Smooth muscle cell (in vitro differentiated cells): ENCODE results near the gene TAS1R3. TPM values are rescaled to one million over a fixed set of nuclear protein-coding genes. Genes with fewer than 3 reads are reported as not detected.
"Not testable (repeated sequence)": the region's sequence is repeated elsewhere in the genome, so short reads cannot be mapped to it uniquely, and the experiment has no call there.

Source experiments
- DNase-seq: peaks from one replicate; lab custom pipeline; 2025; ENCODE audit not compliant: unreplicated experiment; lab: John Stamatoyannopoulos, UW
- H2AFZ ChIP-seq: fragments of 200-600 bp; sonication (generic); 2 replicates; pipeline ENCODE4 v1.6.0; 2016; ENCODE audit warnings: antibody characterized with exemption, low read depth, mild to moderate bottlenecking
- H3F3A ChIP-seq: fragments of 200-600 bp; sonication (generic); 2 replicates; pipeline ENCODE4 v1.6.0; 2017; ENCODE audit warnings: antibody characterized with exemption, low read depth
- H3K27ac ChIP-seq: fragments of 200-600 bp; sonication (generic); 2 replicates; pipeline ENCODE4 v1.5.1; 2016; ENCODE audit warnings: low read depth, mild to moderate bottlenecking
- H3K27me3 ChIP-seq: fragments of 200-600 bp; sonication (generic); 2 replicates; pipeline ENCODE4 v1.6.1; 2016; ENCODE audit warnings: low read depth, mild to moderate bottlenecking
- H3K36me3 ChIP-seq: fragments of 200-600 bp; sonication (generic); 2 replicates; pipeline ENCODE4 v1.5.1; 2016; ENCODE audit warnings: low read depth
- H3K4me1 ChIP-seq: fragments of 200-600 bp; sonication (generic); 2 replicates; pipeline ENCODE4 v1.5.1; 2016; ENCODE audit warnings: low read depth
- H3K4me2 ChIP-seq: fragments of 200-600 bp; sonication (generic); 2 replicates; pipeline ENCODE4 v1.6.0; 2016; ENCODE audit warnings: mild to moderate bottlenecking
- H3K4me3 ChIP-seq: fragments of 200-600 bp; sonication (generic); 2 replicates; pipeline ENCODE4 v1.5.1; 2016; ENCODE audit warnings: mild to moderate bottlenecking
- H3K79me2 ChIP-seq: fragments of 200-600 bp; sonication (generic); 2 replicates; pipeline ENCODE4 v1.6.0; 2016; ENCODE audit warnings: low read depth, mild to moderate bottlenecking
- H3K9ac ChIP-seq: fragments of 200-600 bp; sonication (generic); 2 replicates; pipeline ENCODE4 v1.6.0; 2016; ENCODE audit warnings: low read depth
- H3K9me3 ChIP-seq: fragments of 200-600 bp; sonication (generic); replicated peaks from 2 replicates; pipeline ENCODE4 v1.5.1; 2016; ENCODE audit warnings: low read depth
- H4K20me1 ChIP-seq: fragments of 200-600 bp; sonication (generic); 2 replicates; pipeline ENCODE4 v1.6.0; 2016; ENCODE audit warnings: low read depth
- CTCF ChIP-seq: fragments of 200-600 bp; sonication (generic); IDR thresholded peaks from 2 replicates; pipeline ENCODE4 v1.5.1; 2017; ENCODE audit warnings: borderline replicate concordance, mild to moderate bottlenecking, antibody characterized with exemption; ENCODE audit not compliant: insufficient read depth, poor library complexity, severe bottlenecking
- WGBS: methylation state at CpG from one replicate; pipeline ENCODE4 v1.1.7; 2016; ENCODE audit warnings: low lambda C conversion rate; 5-methylcytosine and 5-hydroxymethylcytosine counted together
- polyA plus RNA-seq: library from polyadenylated mRNA; unstranded; fragments of >200 nt; fragmentation: Nextera tagmentation; extraction: Ambion mirVana; gene quantifications from 2 replicates; pipeline ENCODE4 v1.2.1, GENCODE V29; 2016
- total RNA-seq: library from RNA; depleted of rRNA; stranded (reverse); fragments of >200 nt; gene quantifications from 2 replicates; pipeline ENCODE4 v1.2.3, GENCODE V29; 2014

TAS1R3 gene
- total and polyA plus RNA-seq, 2 experiments from 2014 or later = 0.18 to 0.39 TPM

GRCh38 chr1:1314237-1314586 lies 16.9 kb upstream of the TAS1R3 start:
- no peak for DNase-seq
- Histone ChIP-seq H3K4me2 (no peak overlapping the region), H4K20me1 (peaks cover 83% of the 10 kb centered on the region), H3K9me3 (no peaks in the 10 kb centered on the region), H3K27me3 (no peaks in the 10 kb centered on the region), H3K79me2 (peaks cover 26% of the 10 kb centered on the region), H3K27ac (no peak overlapping the region), H3K9ac (no peak overlapping the region), H3F3A (peaks cover 4% of the 10 kb centered on the region), H2AFZ (no peak overlapping the region), H3K36me3 (no peaks in the 10 kb centered on the region), H3K4me3 (no peak overlapping the region), H3K4me1 (peaks cover 6% of the 10 kb centered on the region)
- no peak for TF ChIP-seq CTCF
- 96% methylated on average over 15 of the region's 15 CpGs for WGBS

- Histone ChIP-seq H3F3A (peaks cover 4% of the 10 kb centered on the region), H4K20me1 (peaks cover 83% of the 10 kb centered on the region), H3K27ac (no peak overlapping the region), H3K36me3 (no peaks in the 10 kb centered on the region), H3K79me2 (peaks cover 22% of the 10 kb centered on the region), H3K9me3 (no peaks in the 10 kb centered on the region), H3K4me1 (peaks cover under 1% of the 10 kb centered on the region), H3K27me3 (no peaks in the 10 kb centered on the region), H2AFZ (no peak overlapping the region), H3K9ac (no peak overlapping the region), H3K4me2 (no peak overlapping the region), H3K4me3 (no peak overlapping the region)
- WGBS = 98% methylated on average over 23 of the region's 23 CpGs
- no peak for TF ChIP-seq CTCF
- no peak for DNase-seq
Observed at GRCh38 chr1:1314678-1315335, 16.3 kb upstream of the TAS1R3 start.

- no peak for TF ChIP-seq CTCF
- Histone ChIP-seq H3K4me3 (no peak overlapping the region), H3K4me1 (no peaks in the 10 kb centered on the region), H3K36me3 (no peaks in the 10 kb centered on the region), H4K20me1 (peaks cover 83% of the 10 kb centered on the region), H2AFZ (no peak overlapping the region), H3K27ac (no peak overlapping the region), H3K4me2 (no peak overlapping the region), H3K27me3 (no peaks in the 10 kb centered on the region), H3K9me3 (no peaks in the 10 kb centered on the region), H3K9ac (no peak overlapping the region), H3F3A (no peaks in the 10 kb centered on the region), H3K79me2 (peaks cover 26% of the 10 kb centered on the region)
- DNase-seq = no peak
- 52% methylated on average over 16 of the region's 26 CpGs for WGBS
Observed at GRCh38 chr1:1315435-1315954, 15.6 kb upstream of the TAS1R3 start.

- not testable (repeated sequence) for H2AFZ ChIP-seq, H3K4me1 ChIP-seq, H3F3A ChIP-seq, H3K27me3 ChIP-seq, H3K9ac ChIP-seq, H3K4me3 ChIP-seq, H3K9me3 ChIP-seq, DNase-seq, H3K36me3 ChIP-seq, H3K27ac ChIP-seq, H3K4me2 ChIP-seq
- H4K20me1 ChIP-seq = peaks cover 85% of the 10 kb centered on the region
- WGBS = 95% methylated on average over 8 of the region's 8 CpGs
- peaks cover 33% of the 10 kb centered on the region for H3K79me2 ChIP-seq
Observed at GRCh38 chr1:1316199-1316598, 14.9 kb upstream of the TAS1R3 start.
